Nephron progenitor cell (in vitro differentiated cells): ENCODE measurements around the gene PLCL2.
A peak's percentile ranks its signal among the peaks of the same experiment; 100 is the strongest.

ENCODE experiments used
- DNase-seq: peaks from one replicate; pipeline ENCODE4 v3.0.0; 2021
- H3K27ac Mint-ChIP-seq: 2 replicates; pipeline ENCODE4 v1.8.0; 2021; ENCODE audit warnings: mild to moderate bottlenecking, moderate library complexity, mixed read lengths
- H3K27me3 Mint-ChIP-seq: 2 replicates; pipeline ENCODE4 v1.8.0; 2021; ENCODE audit warnings: mild to moderate bottlenecking, low read depth, mixed read lengths; ENCODE audit not compliant: poor library complexity
- H3K36me3 Mint-ChIP-seq: 2 replicates; pipeline ENCODE4 v1.8.0; 2021; ENCODE audit warnings: low read depth, mixed read lengths
- H3K4me1 Mint-ChIP-seq: 2 replicates; pipeline ENCODE4 v1.8.0; 2021; ENCODE audit warnings: mixed read lengths
- H3K4me3 Mint-ChIP-seq: 2 replicates; pipeline ENCODE4 v1.8.0; 2021; ENCODE audit warnings: mild to moderate bottlenecking, moderate library complexity, mixed read lengths
- H3K9me3 Mint-ChIP-seq: 2 replicates; pipeline ENCODE4 v1.8.0; 2021; ENCODE audit warnings: mild to moderate bottlenecking, moderate library complexity, mixed read lengths
- TF ChIP-seq, protein P1 (sequence below): fragments of 200-600 bp; sonication (generic); IDR thresholded peaks from 2 replicates; pipeline ENCODE4 v1.5.0; 2021; ENCODE audit warnings: antibody characterized with exemption

PLCL2 gene

DNA sequence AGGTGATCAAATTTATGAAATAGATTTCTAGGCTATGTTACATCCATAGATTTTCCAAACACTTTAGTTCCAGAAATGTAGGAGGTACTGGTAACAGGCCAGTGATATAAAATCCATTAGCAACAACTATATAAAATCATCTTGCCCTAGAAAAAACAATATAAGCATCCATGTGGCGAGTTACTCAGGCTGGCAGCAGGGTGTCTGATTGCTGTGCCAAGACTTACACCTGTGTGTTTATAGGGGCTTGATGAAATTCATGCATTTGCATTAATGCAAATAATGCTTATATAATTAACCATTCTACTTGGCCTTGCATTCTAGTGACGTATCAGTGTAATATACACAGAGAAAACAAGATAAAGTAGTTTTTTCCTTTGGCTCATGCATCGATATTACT is 153.4 kb downstream of the PLCL2 start:
- TF ChIP-seq, protein P1, sequence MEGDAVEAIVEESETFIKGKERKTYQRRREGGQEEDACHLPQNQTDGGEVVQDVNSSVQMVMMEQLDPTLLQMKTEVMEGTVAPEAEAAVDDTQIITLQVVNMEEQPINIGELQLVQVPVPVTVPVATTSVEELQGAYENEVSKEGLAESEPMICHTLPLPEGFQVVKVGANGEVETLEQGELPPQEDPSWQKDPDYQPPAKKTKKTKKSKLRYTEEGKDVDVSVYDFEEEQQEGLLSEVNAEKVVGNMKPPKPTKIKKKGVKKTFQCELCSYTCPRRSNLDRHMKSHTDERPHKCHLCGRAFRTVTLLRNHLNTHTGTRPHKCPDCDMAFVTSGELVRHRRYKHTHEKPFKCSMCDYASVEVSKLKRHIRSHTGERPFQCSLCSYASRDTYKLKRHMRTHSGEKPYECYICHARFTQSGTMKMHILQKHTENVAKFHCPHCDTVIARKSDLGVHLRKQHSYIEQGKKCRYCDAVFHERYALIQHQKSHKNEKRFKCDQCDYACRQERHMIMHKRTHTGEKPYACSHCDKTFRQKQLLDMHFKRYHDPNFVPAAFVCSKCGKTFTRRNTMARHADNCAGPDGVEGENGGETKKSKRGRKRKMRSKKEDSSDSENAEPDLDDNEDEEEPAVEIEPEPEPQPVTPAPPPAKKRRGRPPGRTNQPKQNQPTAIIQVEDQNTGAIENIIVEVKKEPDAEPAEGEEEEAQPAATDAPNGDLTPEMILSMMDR = no peak
- peaks cover 8% of the 10 kb centered on the region for H3K27me3 Mint-ChIP-seq
- H3K36me3 Mint-ChIP-seq = no peaks in the 10 kb centered on the region
- no peak overlapping the region for H3K27ac Mint-ChIP-seq
- no peak for DNase-seq
- H3K4me3 Mint-ChIP-seq = no peak overlapping the region
- H3K4me1 Mint-ChIP-seq = no peaks in the 10 kb centered on the region
- H3K9me3 Mint-ChIP-seq = no peaks in the 10 kb centered on the region

DNA sequence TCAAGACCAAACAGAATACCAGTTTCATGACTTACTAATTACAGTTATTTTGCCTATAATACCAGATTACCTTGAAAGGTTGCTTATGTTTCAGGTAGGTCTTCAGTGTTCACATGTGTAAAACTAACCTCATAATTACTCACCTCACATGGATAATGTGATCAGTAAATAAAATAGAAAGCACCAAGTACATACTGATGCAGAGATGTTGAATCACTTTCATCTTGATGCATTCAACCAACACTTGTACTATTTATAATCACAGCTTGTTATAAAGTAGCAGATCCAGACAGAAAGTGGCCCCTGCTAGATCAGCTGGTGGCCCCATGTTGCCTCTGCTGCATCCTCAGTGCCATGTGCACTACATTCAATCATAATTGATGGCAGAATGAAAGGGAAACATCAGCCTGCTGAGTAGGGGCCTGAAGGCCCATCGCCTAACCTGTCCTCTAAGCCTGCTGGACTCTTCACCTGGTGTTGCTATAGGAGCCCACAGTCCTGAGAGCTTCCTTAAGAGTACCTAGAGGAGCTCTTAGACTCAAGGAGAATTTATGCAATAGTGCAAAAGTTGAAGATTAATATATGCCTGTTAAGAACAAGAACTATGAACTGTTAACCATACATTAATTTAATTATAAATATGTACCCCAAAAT is 154.3 kb downstream of the PLCL2 start:
- Mint-ChIP-seq H3K4me3 (no peak overlapping the region), H3K36me3 (no peaks in the 10 kb centered on the region), H3K27me3 (peaks cover 8% of the 10 kb centered on the region), H3K4me1 (no peaks in the 10 kb centered on the region), H3K27ac (no peak overlapping the region), H3K9me3 (no peaks in the 10 kb centered on the region)
- DNase-seq = no peak
- TF ChIP-seq, protein P1 = no peak

DNA sequence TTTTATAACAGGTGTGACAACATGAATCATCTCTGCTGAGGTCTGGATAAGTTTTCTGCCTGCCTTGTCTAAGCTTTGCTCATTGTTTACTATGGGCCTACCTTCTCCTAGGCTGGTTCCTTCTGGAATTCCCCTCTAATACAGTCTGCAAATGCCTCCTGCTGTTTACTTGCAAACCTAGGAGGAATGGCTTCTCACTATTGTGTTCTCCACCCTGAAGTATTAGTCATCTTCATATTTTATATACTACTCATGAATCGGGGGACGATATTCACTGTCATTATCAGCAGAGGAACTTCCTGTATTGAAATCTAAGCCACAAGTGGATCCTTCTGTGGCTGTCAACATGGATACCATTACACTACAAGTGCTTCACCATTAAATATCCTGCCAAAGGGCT is 154.8 kb downstream of the PLCL2 start:
- Mint-ChIP-seq H3K27ac (no peak overlapping the region), H3K36me3 (no peaks in the 10 kb centered on the region), H3K4me3 (no peak overlapping the region), H3K27me3 (peaks cover 8% of the 10 kb centered on the region), H3K9me3 (no peaks in the 10 kb centered on the region), H3K4me1 (no peaks in the 10 kb centered on the region)
- TF ChIP-seq, protein P1 = no peak
- no peak for DNase-seq

DNA sequence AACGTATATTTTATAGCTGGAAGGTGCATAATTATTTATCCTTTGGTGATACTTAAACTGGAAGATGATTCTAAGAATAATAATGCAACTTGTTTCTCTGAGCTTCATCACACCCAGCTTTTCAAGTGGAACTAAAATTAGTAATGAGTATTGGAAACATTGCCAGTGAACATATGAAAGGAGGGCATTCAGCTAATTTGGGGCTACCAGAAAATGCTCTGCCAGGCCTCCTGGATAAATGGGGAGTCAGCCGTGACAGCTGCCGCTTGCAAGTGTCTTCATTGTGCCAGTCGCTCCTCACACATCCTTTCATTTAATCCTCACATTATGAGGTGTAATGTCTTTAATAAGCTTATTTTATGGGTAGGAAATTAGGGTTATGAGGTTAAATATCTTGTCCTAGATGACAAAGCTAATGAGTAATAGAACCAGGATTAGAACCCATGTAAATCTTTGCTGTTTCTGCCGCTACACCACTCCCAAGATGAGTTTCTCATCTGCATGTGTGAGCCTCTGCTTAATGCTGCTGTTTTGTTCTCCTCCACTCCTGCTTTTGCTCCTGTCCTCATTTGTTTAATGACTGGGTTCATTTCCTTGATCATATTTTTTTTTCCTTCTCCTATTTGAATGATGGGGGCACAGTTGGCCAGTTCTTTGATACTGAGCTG is 155.7 kb downstream of the PLCL2 start:
- TF ChIP-seq, protein P1 = no peak
- no peaks in the 10 kb centered on the region for H3K4me1 Mint-ChIP-seq
- H3K27me3 Mint-ChIP-seq = peaks cover 6% of the 10 kb centered on the region
- H3K9me3 Mint-ChIP-seq = no peaks in the 10 kb centered on the region
- DNase-seq = no peak
- H3K4me3 Mint-ChIP-seq = no peak overlapping the region
- no peaks in the 10 kb centered on the region for H3K36me3 Mint-ChIP-seq
- peak overlapping the region; percentile 22 for H3K27ac Mint-ChIP-seq

DNA sequence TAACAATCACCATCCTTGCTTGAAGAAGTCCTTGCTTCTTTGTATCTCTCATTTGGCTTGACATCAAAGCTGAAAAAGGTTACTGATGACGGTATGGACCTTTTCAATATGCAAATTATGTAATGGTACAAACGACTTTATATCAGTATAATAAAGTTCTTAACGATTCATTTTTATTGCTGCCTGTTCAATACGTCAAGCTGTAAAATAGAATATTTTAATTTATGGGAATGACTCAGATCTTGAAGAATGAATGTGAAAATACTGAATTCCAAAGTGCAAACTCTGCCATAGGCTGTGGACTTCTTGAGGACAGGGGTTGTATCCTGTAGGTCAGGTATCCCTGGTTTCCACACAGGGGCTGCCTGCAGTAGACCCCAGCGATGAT is 156.2 kb downstream of the PLCL2 start:
- H3K4me1 Mint-ChIP-seq = no peaks in the 10 kb centered on the region
- DNase-seq = no peak
- peak overlapping the region; percentile 22 for H3K27ac Mint-ChIP-seq
- TF ChIP-seq, protein P1 = no peak
- no peaks in the 10 kb centered on the region for H3K36me3 Mint-ChIP-seq
- peaks cover 3% of the 10 kb centered on the region for H3K27me3 Mint-ChIP-seq
- no peaks in the 10 kb centered on the region for H3K9me3 Mint-ChIP-seq
- no peak overlapping the region for H3K4me3 Mint-ChIP-seq

DNA sequence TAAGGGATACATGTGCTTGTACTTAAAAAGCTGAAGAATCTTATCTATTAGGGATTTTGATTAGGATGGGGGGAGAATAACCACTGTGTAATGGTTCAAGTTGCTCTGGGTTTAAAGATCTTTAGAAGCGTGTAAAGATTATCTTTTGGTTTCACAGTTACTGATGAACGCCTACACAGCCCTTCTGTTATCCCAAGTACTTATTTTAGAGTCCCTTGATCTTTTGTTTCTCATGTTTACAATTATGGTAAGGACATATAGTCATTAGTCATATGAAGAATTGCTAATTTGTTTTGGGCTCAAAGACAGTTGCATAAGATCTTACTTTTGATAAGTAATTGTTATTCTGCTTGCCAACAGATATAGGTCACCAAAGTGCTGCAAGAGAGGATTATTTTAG is 160.1 kb downstream of the PLCL2 start:
- no peaks in the 10 kb centered on the region for H3K9me3 Mint-ChIP-seq

More for the DNA sequence above, 160.1 kb downstream of the PLCL2 start:
- peaks cover 14% of the 10 kb centered on the region for H3K4me1 Mint-ChIP-seq
- TF ChIP-seq, protein P1 = no peak
- no peak overlapping the region for H3K27ac Mint-ChIP-seq
- peaks cover 3% of the 10 kb centered on the region for H3K27me3 Mint-ChIP-seq
- no peak overlapping the region for H3K4me3 Mint-ChIP-seq
- no peak for DNase-seq
- H3K36me3 Mint-ChIP-seq = peaks cover 4% of the 10 kb centered on the region
